Amniotic epithelial cell (primary cell): ENCODE results near the gene TSC1.

ENCODE experiments used
- DNase-seq: peaks from one replicate; pipeline ENCODE4 v3.0.0-alpha.2; 2010; ENCODE audit warnings: low read depth

Gene TSC1

GRCh38 chr9:132935026-132935425 lies 9.4 kb downstream of the TSC1 start:
- DNase-seq = no peak

- peak; percentile 11 for DNase-seq
Observed at GRCh38 chr9:132931178-132931735, 13.2 kb downstream of the TSC1 start.

- no peak for DNase-seq
Observed at GRCh38 chr9:132927704-132928103, 16.7 kb downstream of the TSC1 start.

GRCh38 chr9:132923346-132923902 lies 21.0 kb downstream of the TSC1 start:
- peak; percentile 45 for DNase-seq

GRCh38 chr9:132919614-132920268 lies 24.7 kb downstream of the TSC1 start:
- DNase-seq = peak; percentile 13

- DNase-seq = no peak
Observed at GRCh38 chr9:132914924-132915323, 29.5 kb downstream of the TSC1 start.

- no peak for DNase-seq
Observed at GRCh38 chr9:132912131-132912530, 32.3 kb downstream of the TSC1 start.

GRCh38 chr9:132910376-132910775 lies 34.0 kb downstream of the TSC1 start:
- no peak for DNase-seq

GRCh38 chr9:132909311-132909710 lies 35.1 kb downstream of the TSC1 start:
- DNase-seq = no peak

GRCh38 chr9:132908635-132909034 lies 35.8 kb downstream of the TSC1 start:
- DNase-seq = no peak

- no peak for DNase-seq
Observed at GRCh38 chr9:132905726-132906125, 38.7 kb downstream of the TSC1 start.

- no peak for DNase-seq
Observed at GRCh38 chr9:132903574-132904492, 40.6 kb downstream of the TSC1 start.

- DNase-seq = peak; percentile 67
Observed at GRCh38 chr9:132901858-132902831, 42.3 kb downstream of the TSC1 start.

- no peak for DNase-seq
Observed at GRCh38 chr9:132898051-132898450, 46.4 kb downstream of the TSC1 start.

GRCh38 chr9:132896906-132897305 lies 47.5 kb downstream of the TSC1 start:
- no peak for DNase-seq

GRCh38 chr9:132896264-132896663 lies 48.2 kb downstream of the TSC1 start:
- DNase-seq = no peak

- no peak for DNase-seq
Observed at GRCh38 chr9:132894862-132895835, 49.3 kb downstream of the TSC1 start.

- no peak for DNase-seq
Observed at GRCh38 chr9:132894346-132894745, 50.1 kb downstream of the TSC1 start.

- no peak for DNase-seq
Observed at GRCh38 chr9:132892400-132892799, 52.0 kb downstream of the TSC1 start.

- no peak for DNase-seq
Observed at GRCh38 chr9:132888151-132888550, 56.3 kb downstream of the TSC1 start.
